HG03354 (cell line): Measurements from ENCODE around the gene YPEL1.

Source experiments
- ATAC-seq: cut with Tn5 transposase; IDR thresholded peaks from one replicate; pipeline ENCODE4 v1.9.1; 2021; ENCODE audit warnings: mild to moderate bottlenecking; ENCODE audit not compliant: unreplicated experiment, poor library complexity, severe bottlenecking

Gene YPEL1

GRCh38 chr22:21666786-21667185 is 68.8 kb downstream of the YPEL1 start:
- no peak for ATAC-seq

GRCh38 chr22:21665047-21665851 is 70.3 kb downstream of the YPEL1 start:
- ATAC-seq, result no peak

- ATAC-seq, result no peak
Observed at GRCh38 chr22:21663738-21664137, 71.9 kb downstream of the YPEL1 start.

- no peak for ATAC-seq
Observed at GRCh38 chr22:21661991-21662390, 73.6 kb downstream of the YPEL1 start.

GRCh38 chr22:21660904-21661303 is 74.7 kb downstream of the YPEL1 start:
- ATAC-seq, result no peak

- no peak for ATAC-seq
Observed at GRCh38 chr22:21659864-21660525, 75.6 kb downstream of the YPEL1 start.

- peak; percentile 78 for ATAC-seq
Observed at GRCh38 chr22:21657360-21658032, 78.1 kb downstream of the YPEL1 start.

- ATAC-seq, result no peak
Observed at GRCh38 chr22:21657020-21657359, 78.6 kb downstream of the YPEL1 start.

- peak; percentile 12 for ATAC-seq
Observed at GRCh38 chr22:21652547-21653545, 82.7 kb downstream of the YPEL1 start.

GRCh38 chr22:21652010-21652546 is 83.5 kb downstream of the YPEL1 start:
- peak; percentile 88 for ATAC-seq

- ATAC-seq, result peak; percentile 29
Observed at GRCh38 chr22:21651521-21652009, 84.0 kb downstream of the YPEL1 start.

- no peak for ATAC-seq
Observed at GRCh38 chr22:21650823-21651520, 84.6 kb downstream of the YPEL1 start.

GRCh38 chr22:21650280-21650679 is 85.3 kb downstream of the YPEL1 start:
- ATAC-seq, result no peak
